ENCODE data around the gene OR2AG2.

GRCh38 chr11:6745018-6745417 lies 26.8 kb downstream of the OR2AG2 start:
- TF ChIP-seq CTCF (IDR thresholded peaks at IDR 0.05) = no peak
- no peak for TF ChIP-seq POLR2A (IDR thresholded peaks at IDR 0.05)
- no peak for TF ChIP-seq EP300 (IDR thresholded peaks at IDR 0.05)
